Psoas muscle (tissue), 8 donors: ENCODE data around the gene GALNT9. TPM values are rescaled to one million over a fixed set of nuclear protein-coding genes. Genes with fewer than 3 reads are reported as not detected.

Experiments used
- ATAC-seq, 4 donors: fragments of 200-7000 bp; cut with Tn5 transposase; one replicate each; pipeline ENCODE4 v1.9.1; 2020; ENCODE audit warnings: moderate library complexity in 3 of 4, mild to moderate bottlenecking in 2 of 4
- DNase-seq, 2 donors: peaks; one replicate each; pipeline ENCODE4 v3.0.0-alpha.2; 2020
- H3K27ac ChIP-seq: fragments of 200-600 bp; one replicate; pipeline ENCODE4 v1.8.0; 2022
- H3K27me3 ChIP-seq, 3 donors: fragments of 200-600 bp in 1 of 3; one replicate each; pipeline versions ENCODE4 v1.6.1 to v1.8.0; 2013 to 2022; ENCODE audit warnings: low read length in 2 of 3, mild to moderate bottlenecking in 2 of 3, moderate library complexity in 1 of 3; ENCODE audit not compliant: insufficient read depth in 3 of 3
- H3K36me3 ChIP-seq, 2 donors: fragments of 200-600 bp in 1 of 2; one replicate each; pipeline versions ENCODE4 v1.6.1 to v1.8.0; 2013 to 2022; ENCODE audit warnings: low read depth in 1 of 2, mild to moderate bottlenecking in 1 of 2, moderate library complexity in 1 of 2; ENCODE audit not compliant: insufficient read depth in 1 of 2
- H3K4me1 ChIP-seq: fragments of 200-600 bp; one replicate; pipeline ENCODE4 v1.8.0; 2022
- H3K4me3 ChIP-seq: fragments of 200-600 bp; one replicate; pipeline ENCODE4 v1.8.0; 2022; ENCODE audit warnings: mild to moderate bottlenecking
- H3K9me3 ChIP-seq: fragments of 200-600 bp; one replicate; pipeline ENCODE4 v1.8.0; 2022
- CTCF ChIP-seq: fragments of 200-600 bp; IDR thresholded peaks from one replicate; pipeline ENCODE4 v1.8.0; 2022; ENCODE audit warnings: antibody characterized with exemption
- WGBS, 3 donors: extraction: QIAGEN DNeasy Blood & Tissue Kit; methylation state at CpG; one replicate each; pipeline versions ENCODE4 v1.1.6 to v1.1.7; 2013; 5-methylcytosine and 5-hydroxymethylcytosine counted together
- intact Hi-C, 2 donors: fragments of 100-400 bp; cut with DNase I; formaldehyde crosslinking; loops; one replicate each; pipeline versions ENCODE4 v1.11.0 to v1.14.2; 2022
- polyA plus RNA-seq, 3 donors: library from polyadenylated mRNA; stranded (reverse); fragments of 200-250 nt; gene quantifications; one replicate each; pipeline ENCODE4 v1.2.3, GENCODE V29; 2013
- total RNA-seq, 4 donors: library from RNA; stranded (reverse); fragmentation: NEBNext Ultra II Directional in 2 of 4; extraction: Animal tissue kit (Norgen Biotek cat#: 25700) in 2 of 4; gene quantifications; one replicate each; pipeline versions ENCODE4 v1.2.1 to v1.2.4, GENCODE V29; 2021 to 2023
- donor health status: healthy with polysubstance abuse.
- donor health status: DM: no; HTN: no; CAD: no; lungs with moderate emphysema.
- donor health status: Bipolar disorder and iron deficiency.
- donor health status: healthy.
- donor health status: DM: yes; HTN: yes; CAD: no.
- donor health status: DM: no; HTN: no; CAD: no.
- donor health status: DM: no; HTN: no; CAD: no.
- donor health status: DM: yes; HTN: yes; CAD: no.

GALNT9 gene
- total and polyA plus RNA-seq, 7 donors: 0.01 to 0.21 (median 0.08) TPM; not detected in 4

DNA sequence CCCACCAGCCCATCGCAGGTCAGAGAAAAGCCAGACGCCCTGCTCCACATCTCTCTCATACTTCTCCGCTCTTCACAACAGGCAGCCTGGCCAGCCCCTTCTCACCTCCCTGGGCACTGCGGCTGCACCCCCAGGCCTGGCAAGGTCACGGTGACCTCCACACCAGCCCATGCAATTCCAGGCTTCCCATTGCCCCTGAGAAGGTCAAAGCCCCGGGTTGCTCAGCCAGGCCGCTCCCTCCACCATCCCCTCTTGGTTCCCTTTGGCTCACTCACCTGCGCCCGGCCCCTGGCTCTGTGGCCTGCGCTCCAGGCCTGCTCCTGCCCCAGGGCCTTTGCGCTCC lies 55.4 kb downstream of the GALNT9 start:
- WGBS, 3 donors: 81 to 86% (median 82%) methylated on average over 11 of the region's 11 CpGs
- intact Hi-C loops: no loop called here
- no peak overlapping the region for H3K4me3 ChIP-seq
- no peak for DNase-seq
- no peaks in the 10 kb centered on the region for H3K4me1 ChIP-seq
- H3K36me3 ChIP-seq: no peaks in the 10 kb centered on the region
- no peaks in the 10 kb centered on the region for H3K9me3 ChIP-seq
- TF ChIP-seq CTCF: no peak
- H3K27ac ChIP-seq: no peak overlapping the region
- ATAC-seq: no peak
- H3K27me3 ChIP-seq: peaks cover 0 to 94% (median 19%) of the 10 kb centered on the region in 3 donors

GRCh38 chr12:132272711-132273110 lies 56.7 kb downstream of the GALNT9 start:
- intact Hi-C loops: no loop called here
- no peak for TF ChIP-seq CTCF
- H3K27me3 ChIP-seq: peaks cover 0 to 90% (median 16%) of the 10 kb centered on the region in 3 donors
- 83 to 88% (median 83%) methylated on average over 17 of the region's 17 CpGs for WGBS, 3 donors
- DNase-seq (no peak), ATAC-seq (no peak)
- no peaks in the 10 kb centered on the region for H3K9me3 ChIP-seq
- H3K4me1 ChIP-seq: no peaks in the 10 kb centered on the region
- no peak overlapping the region for H3K27ac ChIP-seq
- no peaks in the 10 kb centered on the region for H3K36me3 ChIP-seq
- H3K4me3 ChIP-seq: no peak overlapping the region

GRCh38 chr12:132271755-132272092 lies 57.7 kb downstream of the GALNT9 start:
- WGBS, 3 donors: 63 to 72% (median 65%) methylated on average over 21 to 23 of the region's 23 CpGs
- no peaks in the 10 kb centered on the region for H3K36me3 ChIP-seq
- DNase-seq (no peak), ATAC-seq (no peak)
- peaks cover 0 to 92% (median 9%) of the 10 kb centered on the region in 3 donors for H3K27me3 ChIP-seq
- H3K27ac ChIP-seq: no peak overlapping the region
- H3K4me1 ChIP-seq: no peaks in the 10 kb centered on the region
- TF ChIP-seq CTCF: no peak
- H3K4me3 ChIP-seq: no peak overlapping the region
- H3K9me3 ChIP-seq: no peaks in the 10 kb centered on the region
- intact Hi-C loops: no loop called here

DNA sequence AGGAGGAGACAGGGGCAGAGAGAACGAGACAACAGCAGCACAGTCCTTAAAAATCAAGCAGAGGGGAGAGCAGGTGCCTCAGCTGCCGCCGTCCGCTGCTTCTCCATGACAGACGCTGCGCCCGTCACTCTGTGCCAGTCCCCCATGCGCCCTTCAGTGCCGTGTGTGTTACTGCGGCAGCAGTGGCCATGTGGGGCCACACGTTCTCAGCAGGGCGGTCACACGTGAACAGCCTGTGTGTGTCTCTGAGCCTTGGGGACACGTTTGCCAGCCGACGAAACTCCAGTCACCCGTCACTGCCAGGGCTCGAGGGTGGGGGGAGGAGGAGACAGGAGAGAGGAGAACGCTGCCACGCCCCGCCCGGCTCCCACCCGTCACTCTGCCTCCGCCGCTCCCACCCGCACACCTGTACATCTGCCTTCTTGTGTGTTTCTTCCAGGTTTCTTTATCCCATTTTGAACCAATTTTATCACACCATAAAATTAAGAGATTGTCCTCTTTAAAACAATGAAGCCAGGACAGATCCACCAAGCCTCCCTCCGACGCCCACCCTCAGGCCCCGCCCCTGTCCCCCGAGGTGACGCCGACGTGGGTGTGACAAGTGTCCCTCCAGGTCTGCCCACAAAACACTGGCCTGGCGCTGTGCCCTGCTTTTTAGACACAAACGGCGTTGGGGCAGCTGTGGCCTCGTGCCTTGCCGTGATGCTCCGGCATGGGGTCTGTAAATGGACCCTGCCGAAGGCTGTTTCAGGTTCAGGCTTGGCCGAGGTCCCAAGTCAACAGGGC lies 58.2 kb downstream of the GALNT9 start:
- no peak for TF ChIP-seq CTCF
- DNase-seq: no peak
- intact Hi-C loops: no loop called here
- no peaks in the 10 kb centered on the region for H3K9me3 ChIP-seq
- peaks cover 0 to 92% (median 13%) of the 10 kb centered on the region in 3 donors for H3K27me3 ChIP-seq
- no peaks in the 10 kb centered on the region for H3K36me3 ChIP-seq
- no peaks in the 10 kb centered on the region for H3K4me1 ChIP-seq
- ATAC-seq: no peak
- no peak overlapping the region for H3K27ac ChIP-seq
- 49 to 64% (median 58%) methylated on average over 36 to 41 of the region's 41 CpGs for WGBS, 3 donors
- H3K4me3 ChIP-seq: no peak overlapping the region

DNA sequence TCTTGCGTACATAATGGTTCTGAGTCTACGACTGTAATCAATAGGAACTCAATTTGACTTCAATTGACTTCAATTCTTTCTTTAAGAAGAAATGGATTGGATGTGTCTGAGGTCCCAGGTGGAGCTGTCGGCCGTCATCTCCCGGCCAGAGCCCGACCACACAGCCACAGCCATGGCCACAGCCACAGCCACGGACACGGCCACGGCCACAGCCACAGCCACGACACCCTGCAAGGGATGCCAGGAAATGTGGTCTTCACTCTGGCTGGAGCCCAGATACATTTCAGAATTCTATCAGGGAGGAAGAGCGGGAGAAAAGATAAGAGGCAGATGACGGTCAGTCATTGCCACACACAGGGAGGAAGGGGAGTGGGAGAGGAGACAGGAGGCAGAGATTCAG lies 58.9 kb downstream of the GALNT9 start:
- peaks cover 0 to 92% (median 14%) of the 10 kb centered on the region in 3 donors for H3K27me3 ChIP-seq
- no peaks in the 10 kb centered on the region for H3K36me3 ChIP-seq
- H3K9me3 ChIP-seq: no peaks in the 10 kb centered on the region
- no peak overlapping the region for H3K4me3 ChIP-seq
- no peak for TF ChIP-seq CTCF
- WGBS, 3 donors: 87 to 90% (median 87%) methylated on average over 12 of the region's 12 CpGs
- no peak for ATAC-seq
- no peak overlapping the region for H3K27ac ChIP-seq
- no peak for DNase-seq
- intact Hi-C loops: no loop called here
- H3K4me1 ChIP-seq: no peaks in the 10 kb centered on the region
